ENCODE measurements around the gene ARID1A. TPM values are rescaled to one million over a fixed set of nuclear protein-coding genes. Genes with fewer than 3 reads are reported as not detected.
"Not testable (repeated sequence)": the region's sequence is repeated elsewhere in the genome, so short reads cannot be mapped to it uniquely, and the experiment has no call there.

ARID1A gene
- total RNA-seq, 1 donor from 2014 or later: 83.8 TPM

GRCh38 chr1:26723013-26723991 is 27.5 kb downstream of the ARID1A start:
- ATAC-seq: peak; percentile 98
- peak; percentile 83 for DNase-seq (ENCODE audit: low spot score)
- intact Hi-C loops (cut with DNase I): no loop called here

- intact Hi-C loops (cut with DNase I): no loop called here
- DNase-seq (ENCODE audit: low spot score) (no peak), ATAC-seq (no peak)
Measured at GRCh38 chr1:26724118-26724517, 28.3 kb downstream of the ARID1A start.

- intact Hi-C loops (cut with DNase I): no loop called here
- ATAC-seq: no peak
- no peak for DNase-seq (ENCODE audit: low spot score)
Measured at GRCh38 chr1:26724926-26725325, 29.1 kb downstream of the ARID1A start.

- intact Hi-C loops (cut with DNase I); DNase-seq (ENCODE audit: low spot score); ATAC-seq: not testable (repeated sequence)
Measured at GRCh38 chr1:26725904-26726303, 30.1 kb downstream of the ARID1A start.

- DNase-seq (ENCODE audit: low spot score) (no peak), ATAC-seq (no peak)
- intact Hi-C loops (cut with DNase I): no loop called here
Measured at GRCh38 chr1:26726784-26727183, 31.0 kb downstream of the ARID1A start.

GRCh38 chr1:26727476-26727875 is 31.7 kb downstream of the ARID1A start:
- DNase-seq (ENCODE audit: low spot score): no peak

GRCh38 chr1:26728645-26729044 is 32.8 kb downstream of the ARID1A start:
- no peak for DNase-seq (ENCODE audit: low spot score)
- intact Hi-C loops (cut with DNase I): no loop called here

More at GRCh38 chr1:26727476-26727875, 31.7 kb downstream of the ARID1A start:
- intact Hi-C loops (cut with DNase I): no loop called here
- ATAC-seq: no peak

GRCh38 chr1:26729633-26730032 is 33.8 kb downstream of the ARID1A start:
- ATAC-seq: no peak
- no peak for DNase-seq (ENCODE audit: low spot score)
- intact Hi-C loops (cut with DNase I): no loop called here

More at GRCh38 chr1:26728645-26729044, 32.8 kb downstream of the ARID1A start:
- no peak for ATAC-seq

- ATAC-seq (no peak), DNase-seq (ENCODE audit: low spot score) (no peak)
- intact Hi-C loops (cut with DNase I): no loop called here
Measured at GRCh38 chr1:26730695-26731094, 34.9 kb downstream of the ARID1A start.

- no peak for ATAC-seq
- intact Hi-C loops (cut with DNase I): no loop called here
Measured at GRCh38 chr1:26731233-26731902, 35.6 kb downstream of the ARID1A start.

GRCh38 chr1:26733392-26733791 is 37.6 kb downstream of the ARID1A start:
- ATAC-seq: no peak
- intact Hi-C loops (cut with DNase I): no loop called here
- DNase-seq (ENCODE audit: low spot score): no peak

More at GRCh38 chr1:26731233-26731902, 35.6 kb downstream of the ARID1A start:
- no peak for DNase-seq (ENCODE audit: low spot score)

- DNase-seq (ENCODE audit: low spot score) (no peak), ATAC-seq (peak; percentile 89)
- intact Hi-C loops (cut with DNase I): no loop called here
Measured at GRCh38 chr1:26733982-26734381, 38.2 kb downstream of the ARID1A start.

GRCh38 chr1:26734501-26735058 is 38.8 kb downstream of the ARID1A start:
- peak; percentile 47 for ATAC-seq
- intact Hi-C loops (cut with DNase I): no loop called here

GRCh38 chr1:26739329-26739914 is 43.6 kb downstream of the ARID1A start:
- ATAC-seq: no peak

More at GRCh38 chr1:26734501-26735058, 38.8 kb downstream of the ARID1A start:
- DNase-seq (ENCODE audit: low spot score): no peak

GRCh38 chr1:26740023-26740634 is 44.3 kb downstream of the ARID1A start:
- intact Hi-C loops (cut with DNase I): no loop called here
- DNase-seq (ENCODE audit: low spot score): no peak
- ATAC-seq: no peak

More at GRCh38 chr1:26739329-26739914, 43.6 kb downstream of the ARID1A start:
- intact Hi-C loops (cut with DNase I): no loop called here
- DNase-seq (ENCODE audit: low spot score): no peak

GRCh38 chr1:26740952-26741351 is 45.1 kb downstream of the ARID1A start:
- ATAC-seq (no peak), DNase-seq (ENCODE audit: low spot score) (no peak)
- intact Hi-C loops (cut with DNase I): no loop called here

- intact Hi-C loops (cut with DNase I): no loop called here
- no peak for DNase-seq (ENCODE audit: low spot score)
- no peak for ATAC-seq
Measured at GRCh38 chr1:26743426-26744059, 47.7 kb downstream of the ARID1A start.

Data from sciatic nerve (tissue), 2 donors.